Liver (tissue), 3 donors: ENCODE measurements around the gene COX6B1.

ENCODE experiments used
- TF ChIP-seq, protein P1 (sequence below): fragments of 150-350 bp; IDR thresholded peaks from 2 replicates; pipeline ENCODE4 v1.5.1; 2017; ENCODE audit warnings: improper control_type of control experiment, low read depth, low read length; ENCODE audit not compliant: missing input control
- TF ChIP-seq, protein P2 (sequence below): IDR thresholded peaks from 2 replicates; pipeline ENCODE4 v1.6.1; 2016; ENCODE audit warnings: antibody characterized with exemption, mild to moderate bottlenecking
- TF ChIP-seq, protein P3 (sequence below): IDR thresholded peaks from 2 replicates; pipeline ENCODE4 v1.6.1; 2016; ENCODE audit warnings: antibody characterized with exemption
- TF ChIP-seq, protein P4 (sequence below): IDR thresholded peaks from 2 replicates; pipeline ENCODE4 v1.6.1; 2016; ENCODE audit warnings: antibody characterized with exemption
- TF ChIP-seq, protein P5 (sequence below): IDR thresholded peaks from 2 replicates; pipeline ENCODE4 v1.6.1; 2016; ENCODE audit warnings: antibody characterized with exemption
- donor health status: healthy.
- donor health status: healthy.

DNA sequence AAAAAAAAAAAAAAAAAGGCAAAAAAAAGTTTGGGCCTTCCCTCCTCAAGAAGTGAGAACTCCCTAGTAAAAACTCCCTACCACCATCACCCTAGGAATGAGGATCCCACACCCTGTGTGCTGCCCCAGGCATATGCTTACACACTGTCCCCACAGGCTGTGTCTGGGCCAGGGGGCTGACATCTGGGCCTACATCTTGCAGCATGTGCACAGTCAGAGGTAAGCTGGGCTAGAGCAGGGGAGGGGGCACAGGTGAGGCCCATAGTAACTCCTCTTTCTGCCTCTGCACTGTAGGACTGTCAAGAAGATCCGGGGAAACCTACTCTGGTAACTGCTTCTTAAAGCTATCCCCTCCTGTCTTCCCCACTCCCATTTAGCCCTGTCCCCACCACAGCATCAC lies 34.5 kb upstream of the COX6B1 start:
- TF ChIP-seq, protein P1, sequence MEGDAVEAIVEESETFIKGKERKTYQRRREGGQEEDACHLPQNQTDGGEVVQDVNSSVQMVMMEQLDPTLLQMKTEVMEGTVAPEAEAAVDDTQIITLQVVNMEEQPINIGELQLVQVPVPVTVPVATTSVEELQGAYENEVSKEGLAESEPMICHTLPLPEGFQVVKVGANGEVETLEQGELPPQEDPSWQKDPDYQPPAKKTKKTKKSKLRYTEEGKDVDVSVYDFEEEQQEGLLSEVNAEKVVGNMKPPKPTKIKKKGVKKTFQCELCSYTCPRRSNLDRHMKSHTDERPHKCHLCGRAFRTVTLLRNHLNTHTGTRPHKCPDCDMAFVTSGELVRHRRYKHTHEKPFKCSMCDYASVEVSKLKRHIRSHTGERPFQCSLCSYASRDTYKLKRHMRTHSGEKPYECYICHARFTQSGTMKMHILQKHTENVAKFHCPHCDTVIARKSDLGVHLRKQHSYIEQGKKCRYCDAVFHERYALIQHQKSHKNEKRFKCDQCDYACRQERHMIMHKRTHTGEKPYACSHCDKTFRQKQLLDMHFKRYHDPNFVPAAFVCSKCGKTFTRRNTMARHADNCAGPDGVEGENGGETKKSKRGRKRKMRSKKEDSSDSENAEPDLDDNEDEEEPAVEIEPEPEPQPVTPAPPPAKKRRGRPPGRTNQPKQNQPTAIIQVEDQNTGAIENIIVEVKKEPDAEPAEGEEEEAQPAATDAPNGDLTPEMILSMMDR: no peak
- TF ChIP-seq, protein P2, sequence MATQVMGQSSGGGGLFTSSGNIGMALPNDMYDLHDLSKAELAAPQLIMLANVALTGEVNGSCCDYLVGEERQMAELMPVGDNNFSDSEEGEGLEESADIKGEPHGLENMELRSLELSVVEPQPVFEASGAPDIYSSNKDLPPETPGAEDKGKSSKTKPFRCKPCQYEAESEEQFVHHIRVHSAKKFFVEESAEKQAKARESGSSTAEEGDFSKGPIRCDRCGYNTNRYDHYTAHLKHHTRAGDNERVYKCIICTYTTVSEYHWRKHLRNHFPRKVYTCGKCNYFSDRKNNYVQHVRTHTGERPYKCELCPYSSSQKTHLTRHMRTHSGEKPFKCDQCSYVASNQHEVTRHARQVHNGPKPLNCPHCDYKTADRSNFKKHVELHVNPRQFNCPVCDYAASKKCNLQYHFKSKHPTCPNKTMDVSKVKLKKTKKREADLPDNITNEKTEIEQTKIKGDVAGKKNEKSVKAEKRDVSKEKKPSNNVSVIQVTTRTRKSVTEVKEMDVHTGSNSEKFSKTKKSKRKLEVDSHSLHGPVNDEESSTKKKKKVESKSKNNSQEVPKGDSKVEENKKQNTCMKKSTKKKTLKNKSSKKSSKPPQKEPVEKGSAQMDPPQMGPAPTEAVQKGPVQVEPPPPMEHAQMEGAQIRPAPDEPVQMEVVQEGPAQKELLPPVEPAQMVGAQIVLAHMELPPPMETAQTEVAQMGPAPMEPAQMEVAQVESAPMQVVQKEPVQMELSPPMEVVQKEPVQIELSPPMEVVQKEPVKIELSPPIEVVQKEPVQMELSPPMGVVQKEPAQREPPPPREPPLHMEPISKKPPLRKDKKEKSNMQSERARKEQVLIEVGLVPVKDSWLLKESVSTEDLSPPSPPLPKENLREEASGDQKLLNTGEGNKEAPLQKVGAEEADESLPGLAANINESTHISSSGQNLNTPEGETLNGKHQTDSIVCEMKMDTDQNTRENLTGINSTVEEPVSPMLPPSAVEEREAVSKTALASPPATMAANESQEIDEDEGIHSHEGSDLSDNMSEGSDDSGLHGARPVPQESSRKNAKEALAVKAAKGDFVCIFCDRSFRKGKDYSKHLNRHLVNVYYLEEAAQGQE: no peak
- TF ChIP-seq, protein P3, sequence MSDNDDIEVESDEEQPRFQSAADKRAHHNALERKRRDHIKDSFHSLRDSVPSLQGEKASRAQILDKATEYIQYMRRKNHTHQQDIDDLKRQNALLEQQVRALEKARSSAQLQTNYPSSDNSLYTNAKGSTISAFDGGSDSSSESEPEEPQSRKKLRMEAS: no peak
- TF ChIP-seq, protein P4, sequence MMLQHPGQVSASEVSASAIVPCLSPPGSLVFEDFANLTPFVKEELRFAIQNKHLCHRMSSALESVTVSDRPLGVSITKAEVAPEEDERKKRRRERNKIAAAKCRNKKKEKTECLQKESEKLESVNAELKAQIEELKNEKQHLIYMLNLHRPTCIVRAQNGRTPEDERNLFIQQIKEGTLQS: no peak
- TF ChIP-seq, protein P5, sequence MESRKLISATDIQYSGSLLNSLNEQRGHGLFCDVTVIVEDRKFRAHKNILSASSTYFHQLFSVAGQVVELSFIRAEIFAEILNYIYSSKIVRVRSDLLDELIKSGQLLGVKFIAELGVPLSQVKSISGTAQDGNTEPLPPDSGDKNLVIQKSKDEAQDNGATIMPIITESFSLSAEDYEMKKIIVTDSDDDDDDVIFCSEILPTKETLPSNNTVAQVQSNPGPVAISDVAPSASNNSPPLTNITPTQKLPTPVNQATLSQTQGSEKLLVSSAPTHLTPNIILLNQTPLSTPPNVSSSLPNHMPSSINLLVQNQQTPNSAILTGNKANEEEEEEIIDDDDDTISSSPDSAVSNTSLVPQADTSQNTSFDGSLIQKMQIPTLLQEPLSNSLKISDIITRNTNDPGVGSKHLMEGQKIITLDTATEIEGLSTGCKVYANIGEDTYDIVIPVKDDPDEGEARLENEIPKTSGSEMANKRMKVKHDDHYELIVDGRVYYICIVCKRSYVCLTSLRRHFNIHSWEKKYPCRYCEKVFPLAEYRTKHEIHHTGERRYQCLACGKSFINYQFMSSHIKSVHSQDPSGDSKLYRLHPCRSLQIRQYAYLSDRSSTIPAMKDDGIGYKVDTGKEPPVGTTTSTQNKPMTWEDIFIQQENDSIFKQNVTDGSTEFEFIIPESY: no peak
